Cardiac muscle cell (in vitro differentiated cells and primary cell): ENCODE data around the gene FRS3. TPM values are rescaled to one million over a fixed set of nuclear protein-coding genes. Genes with fewer than 3 reads are reported as not detected.
"Not testable (repeated sequence)": the region's sequence is repeated elsewhere in the genome, so short reads cannot be mapped to it uniquely, and the experiment has no call there.

Experiments used
- DNase-seq, 2 donors: peaks; one replicate each; pipeline versions ENCODE4 v3.0.0 to v3.0.0-alpha.2; 2010 to 2017; ENCODE audit warnings: low read depth in 1 of 2, low spot score in 1 of 2
- H3K27ac ChIP-seq: fragments of 200-600 bp; sonication (generic); 2 replicates; pipeline ENCODE4 v1.5.1; 2016
- H3K27me3 ChIP-seq: fragments of 200-600 bp; sonication (generic); 2 replicates; pipeline ENCODE4 v1.6.0; 2016; ENCODE audit warnings: control low read depth
- H3K36me3 ChIP-seq: fragments of 200-600 bp; sonication (generic); 2 replicates; pipeline ENCODE4 v1.5.1; 2016; ENCODE audit warnings: control low read depth
- H3K4me1 ChIP-seq: fragments of 200-600 bp; sonication (generic); 2 replicates; pipeline ENCODE4 v1.8.1; 2017; ENCODE audit warnings: low read depth, mild to moderate bottlenecking, mixed run types
- H3K4me3 ChIP-seq: fragments of 200-600 bp; sonication (generic); 2 replicates; pipeline ENCODE4 v1.5.1; 2016; ENCODE audit warnings: mild to moderate bottlenecking
- H3K9me3 ChIP-seq: fragments of 200-600 bp; sonication (generic); 2 replicates; pipeline ENCODE4 v1.5.1; 2017; ENCODE audit warnings: low read depth, mild to moderate bottlenecking, control low read depth
- polyA plus RNA-seq: library from polyadenylated mRNA; unstranded; fragments of >200 nt; fragmentation: Nextera tagmentation; extraction: Ambion mirVana; gene quantifications from 2 replicates; pipeline ENCODE4 v1.2.1, GENCODE V29; 2016
- total RNA-seq: library from RNA; depleted of rRNA; stranded (reverse); fragments of >200 nt; gene quantifications from 2 replicates; pipeline ENCODE4 v1.2.3, GENCODE V29; 2016
- TF ChIP-seq, protein P1 (sequence below): IDR thresholded peaks from 2 replicates; pipeline ENCODE4 v1.5.1; 2012; ENCODE audit warnings: low read depth, mild to moderate bottlenecking, low read length

FRS3 gene
- total and polyA plus RNA-seq, 2 experiments from 2014 or later: 24.7 to 25.3 TPM

DNA sequence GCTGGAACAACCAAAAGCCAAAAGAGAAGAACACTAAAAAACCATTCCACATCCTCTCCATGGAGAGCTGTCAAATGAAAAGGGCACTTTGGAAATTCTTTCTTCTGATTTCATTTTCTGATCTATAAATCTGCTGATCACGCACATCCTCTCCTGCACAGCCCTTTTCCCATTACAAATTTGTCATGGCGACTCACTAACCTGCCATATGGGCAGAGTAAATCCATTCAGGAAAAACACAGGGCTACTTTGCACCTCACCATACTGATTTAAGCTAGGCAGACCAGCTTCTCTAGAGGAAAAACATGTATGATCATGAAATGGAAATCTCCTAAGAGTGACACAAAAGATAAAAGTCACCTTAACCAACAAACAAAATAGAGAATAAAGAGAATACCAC is 33.8 kb upstream of the FRS3 start:
- no peaks in the 10 kb centered on the region for H3K9me3 ChIP-seq
- no peak overlapping the region for H3K27ac ChIP-seq
- TF ChIP-seq, protein P1, sequence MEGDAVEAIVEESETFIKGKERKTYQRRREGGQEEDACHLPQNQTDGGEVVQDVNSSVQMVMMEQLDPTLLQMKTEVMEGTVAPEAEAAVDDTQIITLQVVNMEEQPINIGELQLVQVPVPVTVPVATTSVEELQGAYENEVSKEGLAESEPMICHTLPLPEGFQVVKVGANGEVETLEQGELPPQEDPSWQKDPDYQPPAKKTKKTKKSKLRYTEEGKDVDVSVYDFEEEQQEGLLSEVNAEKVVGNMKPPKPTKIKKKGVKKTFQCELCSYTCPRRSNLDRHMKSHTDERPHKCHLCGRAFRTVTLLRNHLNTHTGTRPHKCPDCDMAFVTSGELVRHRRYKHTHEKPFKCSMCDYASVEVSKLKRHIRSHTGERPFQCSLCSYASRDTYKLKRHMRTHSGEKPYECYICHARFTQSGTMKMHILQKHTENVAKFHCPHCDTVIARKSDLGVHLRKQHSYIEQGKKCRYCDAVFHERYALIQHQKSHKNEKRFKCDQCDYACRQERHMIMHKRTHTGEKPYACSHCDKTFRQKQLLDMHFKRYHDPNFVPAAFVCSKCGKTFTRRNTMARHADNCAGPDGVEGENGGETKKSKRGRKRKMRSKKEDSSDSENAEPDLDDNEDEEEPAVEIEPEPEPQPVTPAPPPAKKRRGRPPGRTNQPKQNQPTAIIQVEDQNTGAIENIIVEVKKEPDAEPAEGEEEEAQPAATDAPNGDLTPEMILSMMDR: no peak
- no peaks in the 10 kb centered on the region for H3K36me3 ChIP-seq
- H3K4me3 ChIP-seq: no peak overlapping the region
- peaks cover 11% of the 10 kb centered on the region for H3K4me1 ChIP-seq
- H3K27me3 ChIP-seq: no peaks in the 10 kb centered on the region
- DNase-seq: no peak

DNA sequence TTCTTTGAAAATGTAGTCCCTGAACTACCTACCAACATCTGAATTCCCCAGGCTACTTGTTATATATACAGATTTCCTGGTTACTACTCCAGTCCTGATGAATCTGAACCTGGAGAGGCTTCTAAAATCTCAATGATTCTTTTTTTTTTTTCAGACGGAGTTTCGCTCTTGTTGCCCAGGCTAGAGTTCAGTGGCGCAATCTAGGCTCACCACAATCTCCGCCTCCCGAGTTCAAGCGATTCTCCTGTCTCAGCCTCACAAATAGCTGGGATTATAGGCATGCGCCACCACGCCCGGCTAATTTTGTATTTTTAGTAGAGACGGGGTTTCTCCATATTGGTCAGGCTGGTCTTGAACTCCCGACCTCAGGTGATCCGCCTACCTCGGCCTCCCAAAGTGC is 32.2 kb upstream of the FRS3 start:
- not testable (repeated sequence) for DNase-seq, H3K36me3 ChIP-seq, H3K9me3 ChIP-seq, H3K4me3 ChIP-seq, H3K27me3 ChIP-seq, H3K27ac ChIP-seq
- peaks cover 11% of the 10 kb centered on the region for H3K4me1 ChIP-seq

DNA sequence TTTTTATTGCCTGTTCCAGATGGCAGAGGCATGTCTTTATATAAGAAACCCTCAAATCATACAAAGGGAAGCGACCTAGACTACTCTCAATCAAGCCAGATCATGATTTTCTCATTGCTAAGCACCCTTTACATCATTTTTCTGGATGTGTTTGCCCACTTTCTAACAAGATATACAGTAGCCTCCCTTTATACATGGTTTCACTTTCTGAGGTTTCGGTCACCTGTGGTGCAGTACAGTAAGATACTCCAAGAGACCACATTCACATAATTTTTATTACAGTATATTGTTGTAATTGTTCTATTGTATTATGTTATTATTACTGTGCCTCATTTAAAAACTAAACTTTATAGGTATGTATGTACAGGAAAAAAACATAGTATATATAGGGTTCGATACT is 31.4 kb upstream of the FRS3 start:
- peaks cover 7% of the 10 kb centered on the region for H3K4me1 ChIP-seq
- no peak for DNase-seq
- no peaks in the 10 kb centered on the region for H3K27me3 ChIP-seq
- no peaks in the 10 kb centered on the region for H3K9me3 ChIP-seq
- TF ChIP-seq, protein P1: no peak
- H3K4me3 ChIP-seq: no peak overlapping the region
- no peak overlapping the region for H3K27ac ChIP-seq
- no peaks in the 10 kb centered on the region for H3K36me3 ChIP-seq

DNA sequence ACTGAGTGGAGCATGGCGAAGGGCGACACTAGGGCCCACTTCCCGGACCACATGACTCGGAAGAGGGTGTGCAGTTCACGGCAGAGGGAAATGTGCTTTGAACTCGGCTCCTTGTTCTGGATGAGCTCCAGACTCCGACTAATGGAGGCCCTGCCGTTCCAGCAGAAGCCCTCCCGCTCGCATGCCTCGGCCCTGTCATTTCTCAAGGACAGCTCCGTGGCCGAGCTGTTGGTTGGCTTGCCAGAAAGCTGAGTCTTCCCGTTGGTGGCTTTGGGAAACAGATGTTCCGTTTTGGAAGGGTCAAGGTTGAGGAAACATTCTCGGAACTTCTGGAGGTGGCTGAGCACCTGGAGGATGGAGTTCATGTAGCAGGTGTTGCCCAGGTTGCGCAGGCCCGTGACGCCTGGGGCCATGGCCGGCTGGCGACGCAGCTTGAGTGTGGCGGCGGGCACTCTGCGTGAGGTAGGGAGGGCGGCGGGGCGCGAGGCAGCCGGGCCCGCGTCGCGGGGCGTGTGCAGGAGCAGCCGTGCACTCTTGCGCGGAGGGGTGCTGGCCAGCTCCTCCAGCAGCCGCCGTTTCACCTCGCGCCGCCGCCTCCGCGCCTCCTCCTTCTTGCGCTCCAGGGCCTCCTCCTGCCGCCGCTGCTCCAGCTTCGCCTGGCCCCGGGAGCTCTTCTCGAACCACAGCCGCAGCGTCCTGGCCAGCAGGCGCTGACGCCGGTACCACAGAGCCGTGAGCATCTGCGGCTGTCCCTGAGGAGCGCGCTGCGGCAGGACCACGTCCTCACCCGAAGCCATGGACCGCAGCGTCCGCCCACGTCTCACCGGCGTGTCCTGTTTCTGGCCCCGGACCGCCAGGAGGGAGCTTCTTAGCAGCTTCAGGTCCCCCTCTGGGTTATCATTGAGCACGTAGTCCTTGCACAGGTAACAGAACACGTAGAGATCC is 26.4 kb upstream of the FRS3 start:
- no peak for DNase-seq
- no peak overlapping the region for H3K4me3 ChIP-seq
- TF ChIP-seq, protein P1: no peak
- H3K27ac ChIP-seq: no peak overlapping the region
- no peaks in the 10 kb centered on the region for H3K9me3 ChIP-seq
- H3K4me1 ChIP-seq: no peaks in the 10 kb centered on the region
- no peaks in the 10 kb centered on the region for H3K36me3 ChIP-seq
- no peaks in the 10 kb centered on the region for H3K27me3 ChIP-seq

DNA sequence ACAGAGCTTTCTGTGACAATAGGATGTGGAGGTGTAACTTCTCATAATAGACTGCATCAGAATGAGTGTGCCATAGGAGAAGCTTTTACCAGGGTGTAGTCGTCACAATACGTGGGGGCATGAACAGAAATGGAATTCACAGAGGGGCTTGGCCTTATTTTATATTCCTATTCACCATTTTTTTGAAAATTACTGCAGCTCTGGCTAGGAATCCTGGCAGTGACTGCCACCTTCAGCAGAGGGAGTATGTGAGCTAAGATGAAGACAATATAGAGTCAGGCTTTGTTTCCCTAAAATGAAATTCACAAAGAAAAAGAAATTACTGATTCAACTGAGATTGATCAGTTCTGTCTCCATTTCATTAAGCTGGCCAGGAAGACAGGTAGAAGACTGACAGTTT is 21.7 kb upstream of the FRS3 start:
- TF ChIP-seq, protein P1: peak; percentile 77
- peak in 1 of 2 donors; percentile 54 for DNase-seq

DNA sequence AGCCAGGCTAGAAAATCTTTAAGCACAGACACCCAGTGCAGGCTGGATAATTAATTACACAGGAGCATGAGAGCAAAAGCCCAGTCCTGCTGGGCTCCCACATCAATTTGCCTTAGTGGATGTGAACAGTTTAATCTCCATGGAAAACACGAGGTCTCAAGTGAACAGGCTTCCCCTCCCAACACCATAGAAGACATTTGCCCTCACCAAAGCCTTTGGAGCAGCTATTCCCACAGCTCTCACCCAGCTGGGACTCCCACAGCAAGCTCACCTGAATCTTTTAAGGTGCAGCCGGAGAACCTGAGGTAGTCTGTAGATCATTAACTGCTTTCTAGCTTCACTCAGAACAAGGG is 19.8 kb upstream of the FRS3 start:
- no peak for DNase-seq
- Histone ChIP-seq H3K4me3 (no peak overlapping the region), H3K9me3 (no peaks in the 10 kb centered on the region), H3K27ac (no peak overlapping the region), H3K36me3 (peaks cover 11% of the 10 kb centered on the region), H3K4me1 (no peaks in the 10 kb centered on the region), H3K27me3 (no peaks in the 10 kb centered on the region)
- TF ChIP-seq, protein P1: no peak

More for the DNA sequence above, 21.7 kb upstream of the FRS3 start:
- H3K4me1 ChIP-seq: no peaks in the 10 kb centered on the region
- peaks cover 11% of the 10 kb centered on the region for H3K36me3 ChIP-seq
- H3K27me3 ChIP-seq: no peaks in the 10 kb centered on the region
- H3K27ac ChIP-seq: no peak overlapping the region
- no peaks in the 10 kb centered on the region for H3K9me3 ChIP-seq
- no peak overlapping the region for H3K4me3 ChIP-seq
